ENCODE data around the gene TBX10. TPM values are rescaled to one million over a fixed set of nuclear protein-coding genes. Genes with fewer than 3 reads are reported as not detected.
A peak's percentile ranks its signal among the peaks of the same experiment; 100 is the strongest.

TBX10 gene
- total RNA-seq, 1 donor from 2014 or later, result not detected

GRCh38 chr11:67648140-67648795 is 8.7 kb upstream of the TBX10 start:
- no peak for DNase-seq (ENCODE audit: low read depth, low spot score)
- H3K4me3 Mint-ChIP-seq, result no peak overlapping the region
- H3K27me3 Mint-ChIP-seq (ENCODE audit: low read depth), result no peaks in the 10 kb centered on the region
- H3K36me3 Mint-ChIP-seq (ENCODE audit: low read depth), result peaks cover 4% of the 10 kb centered on the region
- TF ChIP-seq, protein P1, sequence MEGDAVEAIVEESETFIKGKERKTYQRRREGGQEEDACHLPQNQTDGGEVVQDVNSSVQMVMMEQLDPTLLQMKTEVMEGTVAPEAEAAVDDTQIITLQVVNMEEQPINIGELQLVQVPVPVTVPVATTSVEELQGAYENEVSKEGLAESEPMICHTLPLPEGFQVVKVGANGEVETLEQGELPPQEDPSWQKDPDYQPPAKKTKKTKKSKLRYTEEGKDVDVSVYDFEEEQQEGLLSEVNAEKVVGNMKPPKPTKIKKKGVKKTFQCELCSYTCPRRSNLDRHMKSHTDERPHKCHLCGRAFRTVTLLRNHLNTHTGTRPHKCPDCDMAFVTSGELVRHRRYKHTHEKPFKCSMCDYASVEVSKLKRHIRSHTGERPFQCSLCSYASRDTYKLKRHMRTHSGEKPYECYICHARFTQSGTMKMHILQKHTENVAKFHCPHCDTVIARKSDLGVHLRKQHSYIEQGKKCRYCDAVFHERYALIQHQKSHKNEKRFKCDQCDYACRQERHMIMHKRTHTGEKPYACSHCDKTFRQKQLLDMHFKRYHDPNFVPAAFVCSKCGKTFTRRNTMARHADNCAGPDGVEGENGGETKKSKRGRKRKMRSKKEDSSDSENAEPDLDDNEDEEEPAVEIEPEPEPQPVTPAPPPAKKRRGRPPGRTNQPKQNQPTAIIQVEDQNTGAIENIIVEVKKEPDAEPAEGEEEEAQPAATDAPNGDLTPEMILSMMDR (conservative IDR thresholded peaks at IDR 0.05), result peak; percentile 40
- H3K27ac Mint-ChIP-seq (ENCODE audit: unreplicated experiment), result no peak overlapping the region
- H3K4me1 Mint-ChIP-seq, result peaks cover 14% of the 10 kb centered on the region
- H3K9me3 Mint-ChIP-seq, result no peaks in the 10 kb centered on the region

DNA sequence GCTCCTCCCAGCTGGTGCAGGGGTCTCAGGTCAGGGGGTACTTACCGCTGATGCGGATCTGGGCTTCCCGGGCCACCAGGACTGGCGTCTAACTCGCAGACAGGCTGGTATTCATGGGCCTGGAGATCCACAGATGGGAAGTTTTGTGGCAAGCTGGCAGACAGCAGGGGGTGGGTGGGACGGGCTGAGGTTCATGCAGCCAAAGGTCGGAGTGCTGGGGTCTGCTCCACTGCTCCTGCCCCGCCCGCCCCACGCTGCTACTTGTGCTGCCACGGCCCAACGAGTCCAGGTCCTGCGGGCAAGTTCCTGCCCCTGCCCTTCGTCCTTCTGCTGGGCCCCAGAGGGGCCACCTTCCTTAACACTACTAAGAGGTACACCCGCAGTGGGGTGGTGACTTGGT is 7.9 kb upstream of the TBX10 start:
- Mint-ChIP-seq H3K36me3 (ENCODE audit: low read depth) (peaks cover 1% of the 10 kb centered on the region), H3K27me3 (ENCODE audit: low read depth) (no peaks in the 10 kb centered on the region), H3K4me3 (no peak overlapping the region), H3K27ac (ENCODE audit: unreplicated experiment) (no peak overlapping the region), H3K4me1 (peaks cover 9% of the 10 kb centered on the region), H3K9me3 (no peaks in the 10 kb centered on the region)
- no peak for DNase-seq (ENCODE audit: low read depth, low spot score)
- TF ChIP-seq, protein P1 (conservative IDR thresholded peaks at IDR 0.05), result no peak

- no peaks in the 10 kb centered on the region for H3K9me3 Mint-ChIP-seq
- DNase-seq (ENCODE audit: low read depth, low spot score), result no peak
- TF ChIP-seq, protein P1 (conservative IDR thresholded peaks at IDR 0.05), result no peak
- H3K4me1 Mint-ChIP-seq, result peaks cover 4% of the 10 kb centered on the region
- H3K4me3 Mint-ChIP-seq, result no peak overlapping the region
- no peaks in the 10 kb centered on the region for H3K27me3 Mint-ChIP-seq (ENCODE audit: low read depth)
- no peaks in the 10 kb centered on the region for H3K36me3 Mint-ChIP-seq (ENCODE audit: low read depth)
- H3K27ac Mint-ChIP-seq (ENCODE audit: unreplicated experiment), result no peak overlapping the region
These were observed 7.2 kb upstream of the TBX10 start for GRCh38 chr11:67646535-67647336.

DNA sequence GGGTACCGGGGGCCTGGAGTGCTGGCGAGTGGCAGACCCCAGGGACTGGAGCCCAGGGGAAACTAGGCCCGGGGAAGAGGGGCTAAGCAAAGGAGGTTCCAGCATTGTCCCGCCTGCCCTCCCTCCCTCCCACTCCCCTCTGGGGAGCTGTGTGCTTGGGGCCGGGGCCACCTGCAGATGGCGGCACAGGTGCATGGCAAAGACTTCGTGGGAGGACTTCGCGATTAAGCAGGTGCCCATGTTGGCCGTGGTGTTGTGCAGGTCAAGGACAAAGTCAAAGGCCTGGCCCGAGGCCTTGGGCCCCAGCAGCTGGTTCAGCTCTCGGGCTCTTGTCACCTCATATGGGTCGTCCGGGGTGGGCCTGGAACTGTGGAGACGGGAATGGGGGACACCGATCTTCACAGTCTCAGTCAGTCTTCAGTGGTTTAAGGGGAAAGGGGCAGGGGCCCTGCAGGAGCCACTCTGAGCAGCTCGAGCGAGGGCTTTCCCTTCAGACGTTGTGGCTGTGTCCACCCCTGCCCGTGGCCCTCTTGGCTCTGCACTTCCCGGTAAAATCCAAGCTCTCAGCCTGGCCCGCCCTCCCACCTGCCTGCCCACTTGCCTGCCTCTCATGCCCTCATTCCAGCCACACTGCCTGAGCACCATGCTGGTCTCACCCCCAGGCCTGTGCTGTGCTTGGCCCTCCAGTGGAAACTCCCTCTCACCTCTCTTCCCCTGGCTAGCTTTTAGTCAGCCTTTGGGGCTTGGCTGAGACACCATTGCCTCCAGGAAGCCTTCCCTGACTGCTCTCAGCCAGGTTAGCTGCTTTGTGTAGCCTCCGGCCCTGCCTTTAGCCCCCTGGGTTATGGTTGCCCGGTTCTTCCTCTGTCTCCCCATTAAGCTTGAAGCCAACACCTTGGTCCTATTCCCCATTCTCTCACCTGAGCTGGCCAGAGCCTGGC is 6.2 kb upstream of the TBX10 start:
- Mint-ChIP-seq H3K27ac (ENCODE audit: unreplicated experiment) (no peak overlapping the region), H3K9me3 (no peaks in the 10 kb centered on the region), H3K36me3 (ENCODE audit: low read depth) (no peaks in the 10 kb centered on the region), H3K4me1 (peaks cover 4% of the 10 kb centered on the region), H3K27me3 (ENCODE audit: low read depth) (no peaks in the 10 kb centered on the region), H3K4me3 (no peak overlapping the region)
- TF ChIP-seq, protein P1 (conservative IDR thresholded peaks at IDR 0.05), result no peak
- no peak for DNase-seq (ENCODE audit: low read depth, low spot score)
